H1 (cell line): ENCODE measurements around the gene TWSG1.

Experiments used
- CBX8 ChIP-seq: fragments of 300-800, 300-1000 bp; sonication (generic); IDR thresholded peaks from 2 replicates; pipeline ENCODE4 v1.7.1; 2016; ENCODE audit warnings: low read depth, low read length, borderline replicate concordance
- EGR1 ChIP-seq: IDR thresholded peaks from 2 replicates; pipeline ENCODE4 v1.6.1; 2011; ENCODE audit warnings: low read depth, low read length, borderline replicate concordance
- EP300 ChIP-seq, 2 experiments: IDR thresholded peaks; 1 replicate in 1 of 2; 2 replicates in 1 of 2; pipeline ENCODE4 v1.6.1; 2011 to 2012; ENCODE audit warnings: low read depth in 2 of 2, low read length in 2 of 2, mild to moderate bottlenecking in 2 of 2, borderline replicate concordance in 1 of 2, inconsistent platforms in 1 of 2, moderate library complexity in 1 of 2
- EZH2 ChIP-seq: fragments of 200-600 bp; sonication (generic); IDR thresholded peaks from 2 replicates; pipeline ENCODE4 v1.7.1; 2012; ENCODE audit warnings: low read depth, mild to moderate bottlenecking, moderate library complexity, low read length, inconsistent platforms; ENCODE audit not compliant: severe bottlenecking
- NRF1 ChIP-seq: IDR thresholded peaks from 2 replicates; pipeline ENCODE4 v1.6.1; 2011; ENCODE audit warnings: mild to moderate bottlenecking, low read depth, low read length, improper control_type of control experiment
- POLR2A ChIP-seq, 2 experiments: IDR thresholded peaks; 1 replicate in 1 of 2; 2 replicates in 1 of 2; pipeline ENCODE4 v1.6.1; 2011; ENCODE audit warnings: low read depth in 2 of 2, low read length in 2 of 2, mild to moderate bottlenecking in 2 of 2; ENCODE audit errors: control extremely low read depth in 1 of 2
- RAD21 ChIP-seq, 2 experiments: IDR thresholded peaks in 1 of 2; conservative IDR thresholded peaks in 1 of 2; 2 replicates each; pipeline ENCODE4 v1.6.1; 2011; ENCODE audit warnings: low read depth in 2 of 2, low read length in 2 of 2, improper control_type of control experiment in 1 of 2, inconsistent platforms in 1 of 2, mild to moderate bottlenecking in 1 of 2, moderate library complexity in 1 of 2
- SIRT6 ChIP-seq: IDR thresholded peaks from one replicate; pipeline ENCODE4 v1.7.1; 2012; ENCODE audit warnings: low read length, inconsistent platforms
- TCF12 ChIP-seq: IDR thresholded peaks from 2 replicates; pipeline ENCODE4 v1.6.1; 2011; ENCODE audit warnings: low read depth, mild to moderate bottlenecking, low read length
- TF ChIP-seq, protein P1 (sequence below), 3 experiments: IDR thresholded peaks; 1 replicate in 2 of 3; 2 replicates in 1 of 3; pipeline versions ENCODE4 v1.5.1 to v1.6.1; 2011; ENCODE audit warnings: low read length in 3 of 3, mild to moderate bottlenecking in 3 of 3, inconsistent platforms in 2 of 3, low read depth in 1 of 3, moderate library complexity in 1 of 3; ENCODE audit not compliant: insufficient read depth in 1 of 3; ENCODE audit errors: control extremely low read depth in 1 of 3
- TF ChIP-seq, protein P2 (sequence below): IDR thresholded peaks from 2 replicates; pipeline ENCODE4 v1.6.1; 2012; ENCODE audit warnings: inconsistent platforms

DNA sequence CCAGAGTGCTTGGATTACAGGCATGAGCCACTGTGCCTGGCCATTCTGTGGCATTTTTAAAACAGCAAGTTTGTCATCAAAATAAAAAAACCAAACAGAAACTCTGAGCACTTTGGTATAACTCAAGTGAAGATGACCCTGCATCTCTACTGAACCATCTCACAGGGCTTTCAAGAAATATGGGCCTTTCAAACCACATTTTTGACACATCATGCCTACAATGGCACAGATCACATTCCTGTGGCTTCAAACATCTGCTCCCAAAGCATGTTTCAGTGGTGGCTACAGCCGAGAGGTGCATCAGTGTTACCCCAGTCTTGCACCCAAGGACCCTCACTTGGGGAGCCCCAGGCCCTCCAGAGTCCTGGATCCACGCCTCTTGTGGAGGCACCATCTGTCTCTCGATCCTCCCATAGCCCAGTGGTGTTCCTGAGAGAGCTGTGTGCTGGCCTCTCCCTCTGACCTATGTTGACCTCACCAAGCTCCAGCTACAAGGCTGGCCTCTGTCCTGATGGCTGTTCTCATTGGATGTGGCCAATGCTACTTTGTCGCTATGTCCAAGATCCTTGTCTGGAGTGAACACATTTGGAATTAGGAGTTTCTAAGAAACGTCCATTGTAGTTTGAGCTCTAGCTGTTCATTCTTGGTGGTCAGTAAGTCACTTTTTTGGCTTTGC, 85.5 kb downstream of the TWSG1 start:
- TF ChIP-seq, protein P1, sequence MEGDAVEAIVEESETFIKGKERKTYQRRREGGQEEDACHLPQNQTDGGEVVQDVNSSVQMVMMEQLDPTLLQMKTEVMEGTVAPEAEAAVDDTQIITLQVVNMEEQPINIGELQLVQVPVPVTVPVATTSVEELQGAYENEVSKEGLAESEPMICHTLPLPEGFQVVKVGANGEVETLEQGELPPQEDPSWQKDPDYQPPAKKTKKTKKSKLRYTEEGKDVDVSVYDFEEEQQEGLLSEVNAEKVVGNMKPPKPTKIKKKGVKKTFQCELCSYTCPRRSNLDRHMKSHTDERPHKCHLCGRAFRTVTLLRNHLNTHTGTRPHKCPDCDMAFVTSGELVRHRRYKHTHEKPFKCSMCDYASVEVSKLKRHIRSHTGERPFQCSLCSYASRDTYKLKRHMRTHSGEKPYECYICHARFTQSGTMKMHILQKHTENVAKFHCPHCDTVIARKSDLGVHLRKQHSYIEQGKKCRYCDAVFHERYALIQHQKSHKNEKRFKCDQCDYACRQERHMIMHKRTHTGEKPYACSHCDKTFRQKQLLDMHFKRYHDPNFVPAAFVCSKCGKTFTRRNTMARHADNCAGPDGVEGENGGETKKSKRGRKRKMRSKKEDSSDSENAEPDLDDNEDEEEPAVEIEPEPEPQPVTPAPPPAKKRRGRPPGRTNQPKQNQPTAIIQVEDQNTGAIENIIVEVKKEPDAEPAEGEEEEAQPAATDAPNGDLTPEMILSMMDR (IDR thresholded peaks at IDR 0.05; ENCODE audit: control extremely low read depth in 1 of 3, insufficient read depth in 1 of 3, low read depth in 1 of 3, low read length in 3 of 3), result no peak
- no peak for TF ChIP-seq EP300 (IDR thresholded peaks at IDR 0.05; ENCODE audit: borderline replicate concordance in 1 of 2, low read depth in 2 of 2, low read length in 2 of 2)
- no peak for TF ChIP-seq POLR2A (IDR thresholded peaks at IDR 0.05; ENCODE audit: control extremely low read depth in 1 of 2, low read depth in 2 of 2, low read length in 2 of 2)
- TF ChIP-seq NRF1, result no peak
- TF ChIP-seq, protein P2, sequence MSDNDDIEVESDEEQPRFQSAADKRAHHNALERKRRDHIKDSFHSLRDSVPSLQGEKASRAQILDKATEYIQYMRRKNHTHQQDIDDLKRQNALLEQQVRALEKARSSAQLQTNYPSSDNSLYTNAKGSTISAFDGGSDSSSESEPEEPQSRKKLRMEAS, result no peak
- TF ChIP-seq RAD21 (IDR thresholded peaks at IDR 0.05 in 1 of 2, conservative IDR thresholded peaks at IDR 0.05 in 1 of 2; ENCODE audit: low read depth in 2 of 2, low read length in 2 of 2), result no peak
- TF ChIP-seq TCF12, result no peak
- TF ChIP-seq SIRT6, result no peak
- TF ChIP-seq CBX8, result no peak
- no peak for TF ChIP-seq EZH2
- TF ChIP-seq EGR1, result no peak
